NT2/D1 (cell line): ENCODE results near the gene CADM4.
"Not testable (repeated sequence)": the region's sequence is repeated elsewhere in the genome, so short reads cannot be mapped to it uniquely, and the experiment has no call there.

Source experiments
- DNase-seq: peaks from one replicate; pipeline ENCODE4 v3.0.0-alpha.2; 2011; ENCODE audit warnings: low read depth, low spot score
- H3K27me3 ChIP-seq: 2 replicates; pipeline ENCODE4 v1.6.0; 2011; ENCODE audit warnings: mild to moderate bottlenecking; ENCODE audit not compliant: insufficient read length, insufficient read depth
- H3K36me3 ChIP-seq: 2 replicates; pipeline ENCODE4 v1.6.1; 2011; ENCODE audit warnings: mild to moderate bottlenecking, low read length, mixed read lengths; ENCODE audit not compliant: insufficient read depth, insufficient read length
- H3K4me1 ChIP-seq: 2 replicates; pipeline ENCODE4 v1.5.1; 2011; ENCODE audit not compliant: insufficient read depth, insufficient read length
- H3K4me3 ChIP-seq: 2 replicates; pipeline ENCODE4 v1.5.1; 2011; ENCODE audit warnings: low read depth; ENCODE audit not compliant: insufficient read length
- H3K9ac ChIP-seq: 2 replicates; pipeline ENCODE4 v1.6.0; 2011; ENCODE audit warnings: low read depth; ENCODE audit not compliant: insufficient read length
- H3K9me3 ChIP-seq: 2 replicates; pipeline ENCODE4 v1.5.1; 2011; ENCODE audit warnings: mild to moderate bottlenecking, low read length; ENCODE audit not compliant: insufficient read depth
- SUZ12 ChIP-seq: IDR thresholded peaks from 2 replicates; pipeline ENCODE4 v1.6.1; 2011; ENCODE audit not compliant: insufficient read length, insufficient read depth; ENCODE audit errors: extremely low read depth
- YY1 ChIP-seq: IDR thresholded peaks from 2 replicates; pipeline ENCODE4 v1.6.1; 2011; ENCODE audit not compliant: insufficient read length, insufficient read depth
- ZNF274 ChIP-seq: IDR thresholded peaks from 2 replicates; pipeline ENCODE4 v1.6.1; 2011; ENCODE audit warnings: mild to moderate bottlenecking, low read depth, low read length

The CADM4 gene

GRCh38 chr19:43611788-43612187 lies 27.9 kb downstream of the CADM4 start, which contains the start of gene SRRM5:
Gene SRRM5, plus strand, starts transcription at chr19:43612088. Its CDS starts 34 bp downstream, at chr19:43612122.
- Histone ChIP-seq H3K9ac (no peak within 1 kb of the TSS), H3K27me3 (no peaks in the 10 kb centered on the region), H3K36me3 (peaks cover 31% of the 10 kb centered on the region), H3K4me3 (no peak within 1 kb of the TSS), H3K4me1 (peaks cover 2% of the 10 kb centered on the region), H3K9me3 (peaks cover 7% of the 10 kb centered on the region; the same call in 1 of the 2 replicates)
- TF ChIP-seq YY1 (no peak), ZNF274 (no peak), SUZ12 (no peak)
- DNase-seq = no peak

DNA sequence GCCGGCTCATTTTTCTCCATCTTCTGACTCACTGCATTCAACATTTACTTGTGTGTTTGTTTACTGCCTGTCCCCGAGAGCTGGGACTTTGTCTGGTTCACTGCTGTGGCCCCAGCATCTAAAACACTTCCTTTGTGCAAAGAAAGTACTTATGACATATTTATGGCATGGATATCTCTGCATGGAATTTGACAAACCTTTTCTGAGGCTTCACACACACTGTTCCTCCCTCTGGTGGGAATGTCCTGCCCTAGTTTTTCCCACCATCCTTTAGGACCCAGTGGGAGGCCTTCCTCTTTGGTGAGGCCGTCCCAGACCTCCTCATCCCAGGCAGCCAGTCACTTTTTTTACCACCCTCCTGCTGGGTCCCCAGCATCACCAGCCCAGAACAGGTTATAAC lies 29.2 kb downstream of the CADM4 start:
- Histone ChIP-seq H3K4me3 (no peak overlapping the region), H3K36me3 (peaks cover 32% of the 10 kb centered on the region), H3K9me3 (peaks cover 7% of the 10 kb centered on the region; the same call in 1 of the 2 replicates), H3K4me1 (peaks cover 2% of the 10 kb centered on the region), H3K27me3 (no peaks in the 10 kb centered on the region), H3K9ac (no peak overlapping the region)
- DNase-seq = no peak
- TF ChIP-seq ZNF274 (no peak), SUZ12 (no peak), YY1 (no peak)

DNA sequence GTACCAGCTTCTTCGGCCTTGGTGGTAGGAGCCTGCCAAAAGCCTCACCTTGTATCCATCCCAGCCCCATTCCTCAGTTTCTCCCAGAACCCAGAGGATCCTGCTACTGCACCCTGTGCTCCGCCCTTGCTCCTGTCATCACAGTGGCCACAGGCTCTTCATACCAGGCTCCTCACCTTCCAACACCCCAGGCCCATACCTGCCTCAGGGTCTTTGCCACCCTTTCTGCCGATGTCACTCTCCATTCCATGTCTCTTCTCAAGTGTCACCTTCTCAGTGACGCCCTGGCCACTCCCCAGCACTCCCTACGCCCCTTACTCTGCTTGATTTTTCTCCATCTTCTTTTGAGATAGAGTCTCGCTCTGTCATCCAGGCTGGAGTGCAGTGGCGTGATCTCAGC lies 29.8 kb downstream of the CADM4 start:
- DNase-seq = no peak
- Histone ChIP-seq H3K9ac (no peak overlapping the region), H3K4me1 (peaks cover 2% of the 10 kb centered on the region), H3K4me3 (no peak overlapping the region), H3K27me3 (no peaks in the 10 kb centered on the region), H3K36me3 (peaks cover 32% of the 10 kb centered on the region), H3K9me3 (peaks cover 7% of the 10 kb centered on the region; the same call in 1 of the 2 replicates)
- TF ChIP-seq ZNF274 (no peak), YY1 (no peak), SUZ12 (no peak)

DNA sequence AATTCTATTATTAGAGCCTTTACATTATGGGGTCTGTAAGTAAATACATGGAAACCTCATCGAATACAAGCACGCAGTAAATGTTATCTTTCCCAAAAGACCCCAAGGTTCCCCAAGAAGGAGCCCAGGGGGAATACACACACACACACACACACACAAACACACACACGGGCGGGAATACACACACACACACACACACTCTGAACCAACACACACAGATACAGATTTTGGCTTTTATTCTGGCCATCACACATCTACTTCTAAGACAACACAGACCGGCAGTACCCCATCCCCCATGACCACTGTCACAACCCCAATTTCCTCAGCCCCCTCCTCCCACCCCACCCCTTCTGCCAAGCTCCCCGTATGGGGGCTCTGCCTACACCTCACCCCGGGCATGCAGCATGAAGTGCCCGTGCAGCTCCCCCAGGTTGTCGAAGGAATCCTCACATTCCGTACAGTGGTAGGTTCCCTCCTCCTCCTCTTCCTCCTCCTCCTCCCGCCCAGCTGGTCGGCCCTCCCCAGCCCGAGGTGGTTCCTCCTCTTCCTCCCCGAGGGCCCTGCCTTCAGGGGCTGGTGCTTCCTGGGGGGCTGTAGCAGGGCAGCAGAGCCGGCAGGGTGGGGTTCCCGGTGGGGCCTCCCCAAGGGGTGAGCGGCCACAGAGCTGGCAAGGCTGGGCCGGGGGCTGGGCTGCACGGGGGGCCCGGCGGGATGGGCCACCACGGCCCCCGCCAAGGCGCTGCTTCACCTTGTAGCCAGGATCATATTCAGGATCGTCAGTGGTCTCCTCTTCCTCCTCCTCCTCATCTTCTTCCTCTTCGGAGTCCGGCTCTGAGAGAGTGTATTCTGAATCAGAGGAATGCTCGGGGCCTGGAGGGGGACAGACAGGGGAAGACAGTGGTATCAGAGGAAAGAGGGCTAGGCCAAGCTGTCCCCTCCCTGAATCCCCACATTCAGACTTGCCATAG lies 32.1 kb downstream of the CADM4 start:
- Histone ChIP-seq H3K36me3 (peaks cover 25% of the 10 kb centered on the region), H3K9ac (no peak overlapping the region)

DNA sequence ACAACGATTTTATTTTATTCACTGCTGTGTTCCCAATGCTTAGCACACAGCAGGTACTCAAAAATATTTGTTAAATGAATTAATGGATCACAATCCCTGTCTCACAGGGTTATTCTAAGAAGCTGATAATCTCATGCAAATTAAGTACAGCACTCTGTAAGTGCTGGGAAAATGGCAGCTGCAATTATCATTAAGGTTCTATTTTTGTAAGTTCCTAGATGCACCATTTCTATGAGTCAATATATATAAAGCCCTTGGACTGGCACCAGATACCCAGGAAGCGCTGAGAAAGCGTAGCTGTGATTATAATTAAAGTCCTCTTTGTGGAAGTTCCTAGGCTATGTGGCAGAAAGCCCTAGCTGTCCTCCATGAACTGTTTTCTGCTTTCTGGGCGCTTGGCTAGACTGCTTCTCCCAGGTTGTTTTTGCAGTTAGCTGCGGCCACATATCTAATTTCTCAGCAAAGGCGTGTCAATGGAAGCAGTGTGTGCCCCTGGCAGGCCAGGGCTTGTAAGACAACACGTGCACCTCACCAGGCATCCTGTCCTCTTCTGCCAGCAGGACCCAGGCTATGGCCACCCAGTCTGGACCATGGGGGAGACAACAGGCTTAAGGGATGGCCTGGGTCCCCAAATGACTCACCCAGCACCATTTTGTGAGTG lies 33.0 kb downstream of the CADM4 start:
- Histone ChIP-seq H3K9ac (no peak overlapping the region), H3K36me3 (peaks cover 21% of the 10 kb centered on the region), H3K4me3 (no peak overlapping the region), H3K27me3 (no peaks in the 10 kb centered on the region), H3K4me1 (peaks cover 2% of the 10 kb centered on the region), H3K9me3 (no peaks in the 10 kb centered on the region)
- no peak for DNase-seq
- TF ChIP-seq YY1 (no peak), SUZ12 (no peak), ZNF274 (no peak)

More for the DNA sequence above, 32.1 kb downstream of the CADM4 start:
- Histone ChIP-seq H3K27me3 (no peaks in the 10 kb centered on the region), H3K4me3 (no peak overlapping the region), H3K9me3 (peaks cover 6% of the 10 kb centered on the region; the same call in 1 of the 2 replicates), H3K4me1 (peaks cover 2% of the 10 kb centered on the region)
- no peak for DNase-seq
- no peak for TF ChIP-seq SUZ12

DNA sequence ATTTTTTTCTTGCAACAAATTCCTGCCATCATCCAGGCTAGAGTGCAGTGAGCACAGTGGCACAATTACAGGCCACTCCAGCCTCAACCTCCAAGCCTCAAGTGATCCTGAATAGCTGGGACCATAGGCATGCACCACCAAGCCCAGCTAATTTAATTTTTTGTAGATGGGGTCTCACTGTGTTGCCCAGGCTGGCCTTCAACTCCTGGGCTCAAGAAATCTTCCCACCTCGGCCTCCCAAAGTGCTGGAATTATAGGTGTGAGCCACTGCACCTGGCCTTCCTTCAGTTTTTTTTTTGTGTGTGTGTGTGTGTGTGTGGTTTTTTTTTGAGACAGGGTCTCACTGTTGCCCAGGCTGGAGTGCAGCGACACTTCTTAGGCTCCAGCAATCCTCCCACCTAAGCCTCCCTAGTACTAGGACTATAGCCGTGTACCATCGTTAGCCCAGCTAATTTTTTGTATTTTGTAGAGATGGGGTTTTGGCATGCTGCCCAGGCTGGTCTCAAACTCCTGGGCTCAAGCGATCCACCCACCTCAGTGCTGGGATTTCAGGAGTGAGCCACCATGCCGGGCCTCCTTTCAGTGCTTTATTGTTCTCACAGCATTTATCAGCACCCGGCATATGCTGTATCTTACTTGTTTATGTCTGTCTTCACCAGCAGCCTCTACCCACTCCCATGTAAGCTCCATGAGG lies 33.6 kb downstream of the CADM4 start:
- Histone ChIP-seq H3K36me3 (peaks cover 23% of the 10 kb centered on the region), H3K9me3 (no peaks in the 10 kb centered on the region), H3K27me3 (no peaks in the 10 kb centered on the region), H3K9ac (no peak overlapping the region), H3K4me1 (peaks cover 2% of the 10 kb centered on the region), H3K4me3 (no peak overlapping the region)
- TF ChIP-seq ZNF274 (no peak), YY1 (no peak), SUZ12 (no peak)
- no peak for DNase-seq

DNA sequence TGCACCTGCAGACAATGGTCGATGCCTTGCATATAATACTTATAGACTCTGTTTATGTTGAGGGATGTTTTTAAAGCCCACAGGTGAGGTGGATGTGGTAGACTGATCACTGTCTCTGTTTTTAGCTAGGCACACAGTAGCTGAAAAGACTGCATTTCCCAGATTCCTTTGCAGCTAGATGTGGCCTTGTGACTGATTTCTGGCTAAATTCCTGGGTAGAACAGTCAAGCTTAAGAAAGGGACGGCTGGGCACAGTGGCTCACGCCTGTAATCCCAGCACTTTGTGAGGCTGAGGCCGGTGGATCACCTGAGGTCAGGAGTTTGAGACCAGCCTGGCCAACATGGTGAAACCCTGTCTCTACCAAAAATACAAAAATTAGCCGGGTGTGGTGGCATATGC lies 39.3 kb downstream of the CADM4 start:
- H3K9me3 ChIP-seq, H3K4me3 ChIP-seq, H3K9ac ChIP-seq, H3K27me3 ChIP-seq, DNase-seq, H3K4me1 ChIP-seq: not testable (repeated sequence)
- H3K36me3 ChIP-seq = peaks cover 45% of the 10 kb centered on the region
